Thyroid gland (tissue), 4 donors: ENCODE measurements around the gene ANKRD60.

Source experiments
- CTCF ChIP-seq, 6 experiments: fragments of 200-600 bp in 3 of 6; fragments of 450-650 bp in 3 of 6; sonication (generic) in 3 of 6; IDR thresholded peaks; one replicate each; pipeline ENCODE4 v1.5.1; 2016 to 2019; ENCODE audit warnings: antibody characterized with exemption in 6 of 6, mild to moderate bottlenecking in 2 of 6, inconsistent platforms in 1 of 6, moderate library complexity in 1 of 6
- POLR2A ChIP-seq, 2 donors: fragments of 450-650 bp; IDR thresholded peaks; one replicate each; pipeline ENCODE4 v1.6.1; 2017; ENCODE audit warnings: antibody characterized with exemption in 2 of 2, mild to moderate bottlenecking in 2 of 2, moderate library complexity in 1 of 2

GRCh38 chr20:58182521-58183140, 45.8 kb downstream of the ANKRD60 start:
- TF ChIP-seq POLR2A (IDR thresholded peaks at IDR 0.05) = no peak
- no peak for TF ChIP-seq CTCF (IDR thresholded peaks at IDR 0.05)
